Suppressor macrophage (primary cell): ENCODE measurements around the gene ACSM5.
"Not testable (repeated sequence)": the region's sequence is repeated elsewhere in the genome, so short reads cannot be mapped to it uniquely, and the experiment has no call there.

Experiments
- DNase-seq, 4 experiments: peaks; one replicate each; pipeline ENCODE4 v3.0.0-alpha.2; 2020 to 2022

The ACSM5 gene

DNA sequence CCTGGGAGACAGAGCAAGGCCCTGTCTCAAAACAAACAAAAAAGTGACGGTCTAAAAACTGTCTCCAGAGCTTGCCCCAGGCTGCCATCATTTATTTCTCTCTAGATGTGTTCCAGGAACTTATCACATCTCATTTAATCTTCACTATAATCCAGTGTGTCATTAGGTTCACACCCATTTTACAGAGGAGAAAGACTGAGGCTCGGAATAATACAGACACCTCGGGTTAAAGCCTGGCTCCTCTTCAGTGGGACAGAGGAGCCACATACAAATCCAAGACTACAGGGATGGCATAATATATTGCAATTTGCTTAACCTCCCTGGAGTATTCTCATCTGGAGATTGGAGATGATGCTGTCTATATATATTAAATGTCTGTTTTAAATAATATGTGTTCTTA, 10.7 kb upstream of the ACSM5 start:
- DNase-seq: no peak

GRCh38 chr16:20399185-20399584, 10.1 kb upstream of the ACSM5 start:
- DNase-seq: no peak

DNA sequence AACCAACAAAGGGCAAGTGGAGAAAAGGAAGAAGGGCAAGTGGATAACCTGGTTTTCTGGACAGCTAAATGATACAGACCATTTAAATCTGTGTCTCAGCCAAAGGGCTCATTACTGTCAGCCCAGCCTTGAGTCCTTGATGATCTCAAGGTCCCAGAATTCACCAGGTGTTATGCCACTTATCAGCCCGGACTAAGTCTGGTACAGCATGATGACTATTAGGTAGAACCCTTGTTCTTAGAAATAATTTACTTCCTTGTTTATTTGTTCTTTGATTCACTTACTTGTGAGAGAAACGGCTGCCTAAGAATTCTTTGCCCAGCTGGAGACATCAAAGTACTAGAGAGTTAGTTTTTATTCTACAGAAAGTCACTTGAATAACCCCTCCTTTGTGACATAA, 8.3 kb upstream of the ACSM5 start:
- DNase-seq: no peak

- no peak for DNase-seq
Observed at GRCh38 chr16:20401475-20402016, 7.8 kb upstream of the ACSM5 start.

DNA sequence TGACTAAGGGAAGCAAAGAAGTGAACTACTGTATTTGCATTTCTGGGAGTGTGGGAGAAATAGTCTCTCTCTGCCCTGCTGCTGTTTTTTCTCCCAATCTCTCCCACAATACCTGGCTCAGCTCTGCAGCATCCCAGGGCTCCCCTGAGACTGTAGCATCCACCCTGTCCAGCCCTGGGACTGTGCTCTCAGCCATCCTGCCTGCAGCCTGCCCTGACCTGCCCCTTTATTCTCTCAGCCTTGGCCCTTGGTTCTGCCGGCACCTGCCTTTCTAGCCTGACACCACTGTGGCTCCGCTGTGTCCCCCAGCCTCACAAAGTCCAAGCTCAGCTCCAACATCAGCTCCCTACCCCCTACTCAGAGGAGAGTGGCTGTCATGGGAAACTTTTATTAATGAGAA, 6.7 kb upstream of the ACSM5 start:
- no peak for DNase-seq

DNA sequence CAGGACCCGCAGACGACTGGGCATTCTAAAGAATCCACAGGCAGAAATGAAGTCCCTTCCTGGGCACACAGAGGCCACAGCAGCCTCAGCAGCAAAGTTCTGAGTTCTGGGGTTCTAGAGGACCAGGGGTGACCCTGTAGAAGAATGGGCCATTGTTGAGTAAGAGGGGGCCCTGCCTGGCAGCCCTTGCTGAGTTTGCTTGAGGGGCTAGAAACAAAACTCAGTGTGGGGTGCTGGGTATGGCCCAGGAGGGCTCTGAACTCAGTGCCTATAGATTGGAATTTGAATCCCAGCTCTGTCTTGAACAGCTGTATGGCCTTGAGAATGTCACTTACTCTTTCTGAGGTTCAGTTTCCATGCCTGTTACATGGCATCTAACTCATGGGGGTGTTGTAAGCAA, 4.7 kb upstream of the ACSM5 start, which contains the start of gene PDILT:
TSS of gene PDILT (minus strand) at position 101 of the 400 bp plus-strand sequence. CDS start 5,437 bp downstream, outside the sequence.
- no peak for DNase-seq

DNA sequence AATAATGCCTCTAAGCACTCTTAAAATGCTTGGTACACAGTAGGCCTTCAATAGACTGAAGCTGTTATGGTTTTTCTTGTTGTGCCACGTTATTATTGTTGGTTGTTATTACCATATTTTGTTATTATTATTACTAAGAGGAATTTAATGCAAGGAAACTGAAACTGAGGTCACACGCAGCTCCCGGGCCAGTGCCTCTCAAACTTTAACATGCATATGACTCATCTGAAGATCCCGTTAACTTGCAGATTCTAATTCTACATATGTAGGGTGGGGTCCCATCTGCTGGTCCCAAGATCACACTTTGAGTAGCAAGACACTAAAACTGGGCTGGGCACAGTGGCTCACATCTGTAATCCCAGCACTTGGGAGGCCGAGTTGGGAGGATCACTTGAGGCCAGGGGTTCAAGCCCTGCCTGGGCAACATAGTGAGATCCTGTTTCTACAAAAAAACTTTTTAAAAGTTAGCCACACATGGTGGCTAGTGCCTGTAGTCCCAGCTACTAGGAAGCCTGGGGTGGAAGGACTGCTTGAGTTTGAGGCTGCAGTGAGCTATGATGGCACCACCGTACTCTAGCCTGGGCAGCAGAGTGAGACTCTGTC, 888 bp downstream of the ACSM5 start:
- DNase-seq: peak; percentile 34 to 74 (median 66)

DNA sequence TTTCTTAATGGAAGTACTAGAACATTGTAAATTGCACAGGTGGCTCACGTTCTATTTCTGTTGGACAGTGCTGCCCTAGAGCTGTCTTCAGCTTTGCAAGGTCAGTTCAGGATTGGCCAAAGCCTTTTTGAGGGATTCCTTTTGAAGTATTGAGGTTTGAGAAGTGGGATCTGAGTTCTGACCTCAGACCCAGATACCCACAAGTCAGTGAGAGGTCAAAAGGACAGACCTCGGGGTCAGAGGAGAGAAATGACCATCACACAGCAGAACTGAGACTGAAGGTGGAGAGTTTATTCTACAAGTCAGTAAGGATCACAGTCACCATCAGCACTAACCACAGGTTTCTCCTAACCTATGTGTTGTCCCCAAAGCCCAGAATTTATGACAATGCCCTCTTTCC, 1.7 kb downstream of the ACSM5 start:
- DNase-seq: no peak

DNA sequence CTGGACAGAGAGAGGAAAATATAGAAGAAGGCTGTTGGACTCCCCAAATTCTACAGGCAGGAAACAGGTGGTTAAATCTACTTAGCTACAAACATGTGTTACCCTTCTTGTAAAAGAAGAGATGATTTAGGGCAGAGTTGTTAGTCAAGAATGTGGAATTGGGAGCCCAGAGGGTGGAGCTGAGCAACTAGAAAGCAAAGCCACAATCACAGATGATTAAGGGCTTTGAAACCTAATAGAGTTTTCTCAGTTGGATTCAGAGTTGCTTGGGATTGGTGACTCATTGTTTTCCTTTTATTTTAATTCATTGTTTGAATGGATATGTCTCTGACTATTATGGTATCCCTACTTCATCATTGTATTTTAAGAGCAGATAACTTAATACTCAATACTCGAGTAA, 6.2 kb downstream of the ACSM5 start:
- no peak for DNase-seq

DNA sequence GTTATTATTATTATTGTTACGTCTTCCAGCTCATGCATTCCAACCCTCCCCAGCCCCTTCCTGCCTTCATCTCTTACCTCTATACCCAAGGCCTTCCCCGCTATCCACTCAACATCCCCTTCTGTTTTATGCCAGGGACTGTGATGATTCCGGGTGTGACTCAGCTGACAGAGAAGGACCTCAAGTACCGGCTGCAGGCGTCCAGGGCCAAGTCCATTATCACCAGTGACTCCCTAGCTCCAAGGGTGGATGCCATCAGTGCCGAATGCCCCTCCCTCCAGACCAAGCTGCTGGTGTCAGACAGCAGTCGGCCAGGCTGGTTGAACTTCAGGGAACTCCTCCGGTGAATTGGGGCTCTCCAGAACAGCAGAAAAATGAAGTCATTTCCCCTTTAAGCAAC, 9.8 kb downstream of the ACSM5 start:
- DNase-seq: not testable (repeated sequence)

DNA sequence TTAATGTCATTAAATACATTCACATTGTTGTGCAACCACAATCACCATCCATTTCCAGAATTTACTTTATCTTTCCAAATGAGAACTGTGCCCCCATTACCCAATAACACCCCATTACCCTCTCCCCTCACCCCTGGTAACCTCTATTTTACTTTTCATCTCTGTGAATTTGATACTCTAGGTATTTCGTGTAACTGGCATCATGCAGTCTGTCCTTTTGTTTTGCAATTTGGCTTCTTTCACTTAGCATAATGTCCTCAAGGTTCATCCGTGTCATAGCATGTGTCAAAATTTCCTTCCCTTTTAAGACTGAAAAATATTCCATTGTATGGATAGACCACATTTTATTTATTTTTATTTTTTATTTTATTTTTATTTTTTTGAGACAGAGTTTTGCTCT, 12.4 kb downstream of the ACSM5 start:
- DNase-seq: not testable (repeated sequence)

- not testable (repeated sequence) for DNase-seq
Observed at GRCh38 chr16:20423772-20424128, 14.4 kb downstream of the ACSM5 start.

- DNase-seq: no peak
Observed at GRCh38 chr16:20424129-20424866, 15.0 kb downstream of the ACSM5 start.

DNA sequence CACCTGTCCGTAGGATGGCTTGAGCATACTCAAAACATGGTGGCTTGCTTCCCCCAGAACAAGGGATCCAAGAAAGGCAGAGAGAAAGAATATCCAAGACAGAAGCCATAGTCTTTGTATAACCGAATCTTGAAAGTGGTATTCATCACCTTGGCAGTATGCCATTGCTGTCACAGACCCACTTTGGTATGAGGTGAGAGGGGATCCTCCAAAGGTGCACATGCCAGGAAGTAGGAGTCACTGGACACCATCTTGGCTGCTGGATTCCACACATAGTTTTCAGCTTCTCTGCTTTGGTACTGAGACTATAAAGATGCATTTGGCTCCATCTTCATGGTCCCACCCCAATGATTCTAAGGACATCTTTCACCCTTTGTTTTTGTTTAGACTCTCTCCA, 18.1 kb downstream of the ACSM5 start:
- not testable (repeated sequence) for DNase-seq

- DNase-seq: not testable (repeated sequence)
Observed at GRCh38 chr16:20429499-20429898, 20.2 kb downstream of the ACSM5 start.

DNA sequence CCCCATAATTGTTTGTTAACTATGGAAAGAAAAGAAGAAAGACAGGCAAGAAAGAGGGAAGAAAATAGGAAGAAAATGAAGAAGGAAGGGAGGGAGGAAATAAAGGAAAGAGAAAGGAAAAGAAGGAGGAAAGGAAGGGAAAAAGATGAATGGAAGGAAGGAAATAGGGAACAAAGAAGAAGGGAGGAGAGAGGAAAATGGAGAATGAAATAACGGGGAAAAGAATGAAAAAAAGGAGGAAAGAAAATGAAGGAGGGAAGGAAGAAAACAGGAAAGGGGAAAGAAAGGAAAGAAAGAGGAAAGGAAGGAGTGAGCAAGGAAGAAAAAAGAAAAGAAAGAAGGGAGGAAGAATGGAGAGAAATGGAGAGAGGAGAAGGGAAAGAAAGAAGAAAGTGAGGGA, 21.1 kb downstream of the ACSM5 start:
- not testable (repeated sequence) for DNase-seq

DNA sequence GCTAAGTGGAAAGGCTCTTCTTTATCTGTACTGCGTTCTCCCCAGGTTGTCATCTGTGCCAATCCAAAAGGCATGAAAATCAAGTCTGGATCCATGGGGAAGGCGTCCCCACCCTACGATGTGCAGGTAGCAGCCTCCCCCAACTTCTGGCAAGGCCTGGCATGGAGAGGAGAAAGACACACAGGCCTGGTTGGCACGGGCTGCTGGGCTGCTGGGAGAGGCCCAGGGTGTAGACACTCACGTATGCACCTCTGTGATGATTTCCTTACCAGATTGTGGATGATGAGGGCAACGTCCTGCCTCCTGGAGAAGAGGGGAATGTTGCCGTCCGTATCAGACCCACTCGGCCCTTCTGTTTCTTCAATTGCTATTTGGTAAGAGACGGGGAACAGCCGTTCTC, 21.6 kb downstream of the ACSM5 start:
- no peak for DNase-seq

DNA sequence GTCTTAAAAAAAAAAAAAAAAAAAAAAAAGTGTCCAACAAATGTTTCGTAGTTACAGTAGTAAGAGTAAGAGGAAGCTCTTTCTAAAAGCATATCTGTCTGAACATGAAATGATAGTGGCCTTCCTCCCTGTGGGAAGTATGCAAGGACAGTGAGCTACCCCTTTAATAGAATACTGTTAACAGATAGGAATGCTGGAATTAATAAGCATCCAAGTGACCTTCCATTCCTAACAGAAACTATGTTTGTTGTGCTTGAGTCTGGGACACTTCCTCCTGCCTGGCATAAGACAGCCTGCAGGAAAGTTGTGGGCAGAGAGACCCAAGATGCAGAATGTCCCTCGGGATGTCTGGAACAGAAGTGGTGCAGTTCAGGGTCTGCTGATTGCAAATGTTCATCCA, 29.6 kb downstream of the ACSM5 start:
- not testable (repeated sequence) for DNase-seq

DNA sequence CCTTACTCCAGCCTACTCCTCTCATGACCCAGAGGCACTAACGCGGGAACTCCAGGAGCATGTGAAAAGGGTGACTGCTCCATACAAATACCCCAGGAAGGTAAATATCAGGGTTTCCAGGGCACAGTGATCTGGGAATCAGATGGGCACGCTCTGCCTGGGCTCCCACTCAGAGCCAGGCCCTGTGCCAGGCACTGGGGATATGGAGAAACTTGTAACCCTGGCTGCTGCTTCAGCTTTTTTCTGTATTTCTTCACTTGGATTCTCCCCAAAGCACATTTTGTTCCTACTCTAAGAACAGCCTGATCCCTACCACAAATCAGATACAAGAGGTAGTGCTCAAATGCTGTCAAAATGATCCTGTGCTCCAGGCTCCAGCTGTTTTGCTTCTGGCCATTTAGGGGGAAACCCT, 30.5 kb downstream of the ACSM5 start:
- not testable (repeated sequence) for DNase-seq

GRCh38 chr16:20440731-20441130, 31.4 kb downstream of the ACSM5 start:
- DNase-seq: not testable (repeated sequence)

- DNase-seq: no peak
Observed at GRCh38 chr16:20441191-20441590, 31.9 kb downstream of the ACSM5 start.

DNA sequence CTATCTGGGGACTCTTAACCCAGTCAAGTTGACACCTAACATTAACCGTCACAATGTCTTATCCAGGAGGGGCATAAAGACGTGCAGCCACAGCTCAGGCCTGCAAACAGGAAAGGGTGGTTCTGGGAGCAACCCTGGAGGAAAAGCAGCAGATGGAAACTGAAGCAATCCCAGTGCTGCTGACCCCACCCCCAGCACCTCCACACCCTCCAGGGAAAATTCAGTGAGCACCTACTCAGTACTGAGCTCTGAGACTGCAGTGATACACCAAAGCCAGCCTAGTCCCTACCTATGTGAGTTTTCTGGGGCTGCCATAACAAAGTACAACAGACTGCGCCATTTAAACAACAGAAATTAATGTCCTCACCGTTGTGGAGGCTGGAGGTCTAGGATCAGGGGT, 32.5 kb downstream of the ACSM5 start:
- not testable (repeated sequence) for DNase-seq

DNA sequence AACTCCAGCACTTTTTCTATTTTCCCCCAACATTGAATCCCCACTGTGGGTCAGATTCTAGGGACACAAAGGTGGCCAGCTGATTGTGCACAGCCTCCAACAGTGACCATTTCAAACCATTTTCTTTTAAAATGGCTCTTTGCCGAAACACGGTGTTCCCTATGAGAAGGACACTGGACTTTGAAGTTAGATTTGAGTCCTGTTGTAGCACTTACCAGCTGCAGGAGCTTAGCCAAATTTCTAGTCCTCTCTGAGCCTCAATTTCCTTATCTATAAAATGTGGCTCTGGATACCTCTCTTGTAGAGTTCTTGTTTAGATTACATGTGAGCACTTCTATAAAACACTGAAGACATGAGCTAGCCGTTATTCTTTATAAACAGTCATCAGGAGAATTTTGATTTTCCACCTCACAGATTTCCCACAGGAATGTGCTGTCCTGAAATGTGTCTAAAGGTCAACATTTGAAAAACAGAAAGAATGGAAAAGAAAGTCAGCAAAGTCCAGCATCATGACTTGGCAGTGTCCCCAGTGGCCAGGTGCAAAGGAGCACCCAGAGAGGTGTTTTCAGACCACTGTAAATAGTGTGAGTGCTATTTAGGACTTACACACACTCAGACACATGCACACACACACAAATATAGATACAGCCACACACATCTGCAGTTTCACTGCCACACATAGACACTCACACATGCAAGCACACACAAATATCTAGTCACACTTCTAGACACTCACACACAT, 37.5 kb downstream of the ACSM5 start:
- not testable (repeated sequence) for DNase-seq
